Inferior parietal cortex (tissue), 1 donor: Measurements from ENCODE around the gene MYO7B.

Source experiments
- DNase-seq: peaks from one replicate; pipeline ENCODE4 v3.0.0-alpha.2; 2016; ENCODE audit errors: extremely low spot score

MYO7B gene

GRCh38 chr2:127637725-127638252 lies 102.3 kb downstream of the MYO7B start:
- DNase-seq: no peak

GRCh38 chr2:127638361-127639110 lies 103.1 kb downstream of the MYO7B start:
- no peak for DNase-seq

DNA sequence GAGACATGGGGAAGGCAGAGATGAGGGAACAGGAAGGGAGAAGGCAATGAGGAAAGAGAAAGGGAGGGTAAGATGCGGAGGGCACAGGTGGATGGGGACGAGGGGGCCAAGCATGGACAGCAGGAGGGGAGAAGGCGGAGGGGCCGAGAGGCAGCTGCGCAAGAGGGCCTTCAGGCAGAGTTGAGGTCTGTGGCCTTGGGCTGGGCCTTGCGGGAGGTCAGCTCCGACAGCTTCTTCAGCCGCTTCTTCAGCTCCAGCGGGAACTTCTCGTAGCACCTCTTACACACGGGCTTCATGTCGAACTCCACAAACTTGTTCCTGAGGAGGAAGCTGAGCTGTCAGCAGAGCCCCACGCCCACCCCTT lies 103.6 kb downstream of the MYO7B start:
- DNase-seq: no peak

- DNase-seq: no peak
These were observed 104.9 kb downstream of the MYO7B start for GRCh38 chr2:127640082-127641072.

DNA sequence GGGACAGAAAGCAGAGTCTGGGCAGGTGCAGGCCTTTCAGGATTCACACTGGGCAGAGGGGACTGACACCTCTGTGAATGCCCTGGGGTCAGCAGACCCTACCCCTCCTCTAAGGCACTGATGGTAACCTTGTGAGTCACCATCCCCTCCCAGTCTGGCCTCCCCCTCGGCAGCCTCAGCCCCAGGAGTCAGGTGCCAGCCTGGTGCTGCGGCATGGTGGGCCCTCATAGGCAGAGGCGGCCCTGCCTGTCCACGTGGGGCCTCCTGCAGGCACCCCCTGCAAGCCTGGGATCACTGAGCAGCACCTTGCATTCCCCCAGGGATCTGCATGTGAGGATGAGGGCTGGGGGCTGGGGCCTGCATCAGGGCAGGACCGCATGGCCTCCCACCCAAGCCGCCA lies 105.7 kb downstream of the MYO7B start:
- DNase-seq: no peak

DNA sequence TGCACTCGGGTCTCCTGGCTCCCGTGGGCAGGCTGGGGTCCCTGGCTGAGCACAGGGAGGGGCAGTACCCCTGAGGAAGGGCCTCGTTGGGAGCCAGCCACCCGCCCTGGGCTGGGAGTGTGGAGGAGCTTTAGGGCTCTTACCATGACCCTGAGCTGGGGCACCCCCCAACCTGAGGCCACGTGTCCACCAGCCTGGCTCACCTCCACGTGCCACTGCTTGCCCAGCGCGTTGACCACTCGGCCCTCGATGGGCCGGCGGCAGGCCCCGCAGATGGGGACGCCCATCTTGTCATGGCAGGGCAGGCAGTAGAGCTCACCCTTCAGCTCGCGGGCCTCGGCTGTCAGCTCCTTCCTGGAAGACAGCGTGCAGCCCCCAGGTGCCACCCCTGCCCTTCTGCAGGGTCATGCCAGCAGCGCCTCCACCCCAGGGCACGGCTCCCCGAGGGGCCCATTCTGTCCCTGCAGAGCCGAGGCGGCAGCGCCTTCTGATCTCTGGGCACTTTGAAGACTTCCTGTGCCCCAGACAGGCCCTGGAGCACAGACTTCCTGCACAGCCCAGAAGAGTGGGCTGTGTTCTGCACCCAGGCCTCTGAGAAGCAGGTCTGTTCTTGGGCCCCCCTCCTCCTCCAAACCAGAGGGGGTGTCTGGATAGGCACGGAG lies 106.5 kb downstream of the MYO7B start:
- DNase-seq: no peak

GRCh38 chr2:127642706-127643438 lies 107.4 kb downstream of the MYO7B start:
- DNase-seq: no peak

- no peak for DNase-seq
These were observed 108.1 kb downstream of the MYO7B start for GRCh38 chr2:127643439-127644065.

GRCh38 chr2:127644066-127645025 lies 108.9 kb downstream of the MYO7B start:
- no peak for DNase-seq

DNA sequence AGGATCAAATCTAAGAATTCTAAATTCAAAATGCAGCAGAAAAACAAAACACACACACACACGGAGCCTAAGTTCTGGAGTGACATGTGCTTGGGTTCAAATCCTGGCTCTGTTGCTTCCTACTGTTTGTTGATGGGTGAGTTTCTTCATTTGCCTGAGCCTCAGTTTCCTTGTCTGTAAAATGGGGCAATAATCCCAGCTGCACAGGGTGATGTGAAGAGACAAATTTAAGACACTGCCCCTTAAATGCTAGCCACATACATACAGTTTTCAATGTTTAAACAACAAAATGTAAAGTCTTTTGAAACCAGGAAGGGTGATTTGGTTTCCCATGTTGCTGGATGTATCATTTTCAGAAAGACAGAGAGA lies 109.5 kb downstream of the MYO7B start:
- DNase-seq: no peak

DNA sequence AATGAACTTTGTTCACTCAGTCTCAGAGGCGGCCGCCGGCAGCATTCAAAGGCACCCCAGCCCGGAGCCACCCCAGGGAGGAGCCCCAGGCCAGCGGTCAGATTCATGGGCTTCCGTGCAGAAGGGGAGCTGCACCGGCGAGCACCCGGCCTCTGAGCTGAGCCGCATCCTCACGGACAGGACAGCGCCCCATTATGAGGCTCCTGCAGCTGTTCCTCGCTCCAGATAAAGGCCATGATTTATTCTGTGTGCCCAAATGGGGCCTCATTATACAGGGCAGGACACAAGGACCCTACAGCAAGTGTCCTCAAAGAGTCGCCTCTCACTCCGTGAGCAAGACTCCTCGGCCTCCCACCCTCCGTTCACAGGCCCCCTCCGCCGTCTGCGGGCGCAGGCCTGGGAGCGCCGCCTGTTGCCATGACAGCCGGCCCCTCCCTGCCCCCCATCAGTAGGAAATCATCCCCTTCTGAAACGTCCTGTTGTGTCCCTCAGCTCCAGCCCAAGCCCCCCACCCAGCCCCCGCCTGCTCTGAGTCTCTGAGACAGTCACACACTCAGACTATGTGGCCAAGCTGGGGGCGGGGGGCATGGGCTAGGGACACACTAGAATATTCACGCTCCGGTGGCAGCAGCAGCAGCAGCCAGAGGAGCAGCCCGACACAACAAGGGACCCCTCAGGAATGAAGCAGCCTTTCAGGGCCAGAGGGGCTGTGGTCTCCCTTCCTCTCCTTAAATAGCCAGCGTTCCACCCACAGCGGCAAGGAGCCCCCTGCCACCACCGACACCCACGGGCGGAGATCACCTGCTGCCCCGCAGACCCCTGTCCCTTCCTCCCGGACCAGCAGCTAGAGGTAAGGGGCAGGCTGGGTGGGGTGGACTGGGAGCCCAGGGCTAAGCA lies 110.2 kb downstream of the MYO7B start, which contains the start of gene GPR17:
TSS of gene GPR17 (plus strand) at position 759 of the 897 bp plus-strand sequence. CDS start 4,583 bp downstream, outside the sequence.
- DNase-seq: no peak

GRCh38 chr2:127646487-127647241 lies 111.2 kb downstream of the MYO7B start:
- no peak for DNase-seq

GRCh38 chr2:127647242-127648190 lies 112.0 kb downstream of the MYO7B start:
- DNase-seq: no peak

DNA sequence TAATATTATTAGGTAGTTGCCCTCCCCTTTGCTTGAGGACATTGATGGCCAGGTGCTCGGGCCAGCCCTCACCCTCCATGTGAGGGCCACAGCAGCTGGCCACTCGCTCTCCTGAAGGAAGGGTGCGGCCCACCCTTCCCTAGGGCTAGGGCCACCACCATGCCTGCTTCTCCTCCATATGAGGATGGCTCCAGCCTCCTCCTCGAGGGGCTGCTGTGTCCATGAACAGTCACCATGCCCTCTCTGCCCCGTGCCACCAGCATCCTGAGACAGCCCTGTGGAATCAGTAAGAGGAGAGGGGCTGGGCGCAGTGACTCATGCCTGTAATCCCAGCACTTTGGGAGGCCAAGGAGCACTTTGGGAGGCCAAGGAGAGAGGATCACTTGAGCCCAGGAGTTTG lies 112.8 kb downstream of the MYO7B start:
- no peak for DNase-seq

GRCh38 chr2:127649100-127649611 lies 113.7 kb downstream of the MYO7B start:
- no peak for DNase-seq

GRCh38 chr2:127649684-127650040 lies 114.2 kb downstream of the MYO7B start:
- peak; percentile 93 for DNase-seq
